SU-DHL-6 (cell line): ENCODE results near the gene GPRC5C.

Experiments used
- H2AFZ ChIP-seq: fragments of 200-600 bp; sonication (generic); 2 replicates; pipeline ENCODE4 v1.6.1; 2014; ENCODE audit warnings: low read depth, mild to moderate bottlenecking, moderate library complexity, mixed read lengths, antibody characterized with exemption, low read length; ENCODE audit not compliant: severe bottlenecking
- H3F3A ChIP-seq: fragments of 200-600 bp; shearing (Covaris generic); 2 replicates; pipeline ENCODE4 v1.6.0; 2016; ENCODE audit warnings: antibody characterized with exemption, mild to moderate bottlenecking; ENCODE audit not compliant: insufficient read depth
- H3K27ac ChIP-seq: fragments of 200-600 bp; sonication (generic); 2 replicates; pipeline ENCODE4 v1.5.1; 2016; ENCODE audit warnings: low read depth, mild to moderate bottlenecking, low read length, moderate library complexity, mixed read lengths
- H3K27me3 ChIP-seq: fragments of 200-600 bp; sonication (generic), shearing (Covaris generic); 2 replicates; pipeline ENCODE4 v1.6.0; 2014; ENCODE audit warnings: mild to moderate bottlenecking, low read length
- H3K36me3 ChIP-seq: fragments of 200-600 bp; sonication (generic); 2 replicates; pipeline ENCODE4 v1.6.1; 2014; ENCODE audit warnings: mild to moderate bottlenecking, low read length, mixed read lengths
- H3K4me2 ChIP-seq: fragments of 300-600, 200-600 bp; shearing (Covaris generic), sonication (generic); 2 replicates; pipeline ENCODE4 v1.6.0; 2014; ENCODE audit warnings: low read length, low read depth, mild to moderate bottlenecking; ENCODE audit not compliant: poor library complexity, severe bottlenecking
- H3K4me3 ChIP-seq: fragments of 200-600 bp; sonication (generic); 2 replicates; pipeline ENCODE4 v1.5.1; 2014; ENCODE audit warnings: antibody characterized with exemption, low read length, mild to moderate bottlenecking, mixed read lengths; ENCODE audit not compliant: insufficient read depth, poor library complexity, severe bottlenecking
- H3K79me2 ChIP-seq: fragments of 200-600 bp; sonication (generic); 2 replicates; pipeline ENCODE4 v1.6.1; 2014; ENCODE audit warnings: mild to moderate bottlenecking, low read length, moderate library complexity; ENCODE audit not compliant: insufficient read depth
- H3K9ac ChIP-seq: fragments of 200-600 bp; sonication (generic); 2 replicates; pipeline ENCODE4 v1.7.0; 2014; ENCODE audit warnings: mild to moderate bottlenecking, low read length
- H3K9me2 ChIP-seq: fragments of 200-600 bp; sonication (generic); replicated peaks from 2 replicates; pipeline ENCODE4 v1.6.1; 2014; ENCODE audit warnings: low read length; ENCODE audit not compliant: insufficient read depth
- H3K9me3 ChIP-seq: fragments of 200-600 bp; sonication (generic); 2 replicates; pipeline ENCODE4 v1.6.1; 2014; ENCODE audit warnings: low read length, mixed read lengths; ENCODE audit not compliant: insufficient read depth
- H4K20me1 ChIP-seq: fragments of 200-600 bp; sonication (generic); 2 replicates; pipeline ENCODE4 v1.6.1; 2014; ENCODE audit warnings: low read depth, mild to moderate bottlenecking, antibody characterized with exemption, low read length, moderate library complexity, mixed read lengths
- CTCF ChIP-seq: fragments of 200-600 bp; sonication (generic); IDR thresholded peaks from one replicate; pipeline ENCODE4 v1.5.1; 2017; ENCODE audit warnings: antibody characterized with exemption, mild to moderate bottlenecking, low read length, moderate library complexity; ENCODE audit not compliant: insufficient read depth, poor library complexity, severe bottlenecking
- EZH2phosphoT487 ChIP-seq: fragments of 200-600 bp; sonication (generic), shearing (Covaris generic); conservative IDR thresholded peaks from 2 replicates; pipeline ENCODE4 v1.6.1; 2018; ENCODE audit warnings: mild to moderate bottlenecking, antibody characterized with exemption, low read length, moderate library complexity, mixed read lengths

GPRC5C gene

DNA sequence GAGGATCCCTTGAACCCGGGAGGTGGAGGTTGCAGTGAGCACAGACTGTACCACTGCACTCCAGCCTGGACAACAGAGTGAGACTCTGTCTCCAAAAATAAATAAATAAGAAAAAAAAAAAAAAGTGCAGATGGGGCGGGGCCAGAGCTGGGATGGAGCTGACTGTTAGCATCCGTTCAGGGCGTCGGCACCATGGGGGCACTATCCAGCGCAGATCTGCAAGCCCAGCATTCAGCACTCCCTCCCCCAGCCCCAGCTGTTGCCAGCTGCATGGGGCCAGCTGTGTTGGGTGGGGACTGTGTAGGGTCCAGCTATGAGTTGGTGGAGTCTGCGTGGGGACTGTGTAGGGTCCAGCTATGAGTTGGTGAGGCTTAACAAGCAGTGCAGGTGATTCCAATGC is 13.3 kb downstream of the GPRC5C start:
- no peaks in the 10 kb centered on the region for H4K20me1 ChIP-seq
- no peaks in the 10 kb centered on the region for H3K79me2 ChIP-seq
- H3K27me3 ChIP-seq = no peaks in the 10 kb centered on the region
- H3K36me3 ChIP-seq = no peaks in the 10 kb centered on the region
- no peaks in the 10 kb centered on the region for H3F3A ChIP-seq
- H3K4me2 ChIP-seq = no peak overlapping the region
- TF ChIP-seq CTCF = no peak
- TF ChIP-seq EZH2phosphoT487 = no peak
- H3K9ac ChIP-seq = no peak overlapping the region
- H3K9me2 ChIP-seq = no peaks in the 10 kb centered on the region
- H2AFZ ChIP-seq = no peak overlapping the region
- H3K27ac ChIP-seq = no peak overlapping the region
- no peak overlapping the region for H3K4me3 ChIP-seq
- no peaks in the 10 kb centered on the region for H3K9me3 ChIP-seq

GRCh38 chr17:74446551-74447500 is 14.9 kb downstream of the GPRC5C start:
- no peak overlapping the region for H2AFZ ChIP-seq
- no peaks in the 10 kb centered on the region for H3F3A ChIP-seq
- no peak for TF ChIP-seq EZH2phosphoT487
- TF ChIP-seq CTCF = no peak
- H4K20me1 ChIP-seq = no peaks in the 10 kb centered on the region
- no peaks in the 10 kb centered on the region for H3K9me3 ChIP-seq
- no peak overlapping the region for H3K4me3 ChIP-seq
- H3K9me2 ChIP-seq = no peaks in the 10 kb centered on the region
- H3K27ac ChIP-seq = no peak overlapping the region
- H3K9ac ChIP-seq = no peak overlapping the region
- no peaks in the 10 kb centered on the region for H3K36me3 ChIP-seq
- no peak overlapping the region for H3K4me2 ChIP-seq
- no peaks in the 10 kb centered on the region for H3K79me2 ChIP-seq
- no peaks in the 10 kb centered on the region for H3K27me3 ChIP-seq

DNA sequence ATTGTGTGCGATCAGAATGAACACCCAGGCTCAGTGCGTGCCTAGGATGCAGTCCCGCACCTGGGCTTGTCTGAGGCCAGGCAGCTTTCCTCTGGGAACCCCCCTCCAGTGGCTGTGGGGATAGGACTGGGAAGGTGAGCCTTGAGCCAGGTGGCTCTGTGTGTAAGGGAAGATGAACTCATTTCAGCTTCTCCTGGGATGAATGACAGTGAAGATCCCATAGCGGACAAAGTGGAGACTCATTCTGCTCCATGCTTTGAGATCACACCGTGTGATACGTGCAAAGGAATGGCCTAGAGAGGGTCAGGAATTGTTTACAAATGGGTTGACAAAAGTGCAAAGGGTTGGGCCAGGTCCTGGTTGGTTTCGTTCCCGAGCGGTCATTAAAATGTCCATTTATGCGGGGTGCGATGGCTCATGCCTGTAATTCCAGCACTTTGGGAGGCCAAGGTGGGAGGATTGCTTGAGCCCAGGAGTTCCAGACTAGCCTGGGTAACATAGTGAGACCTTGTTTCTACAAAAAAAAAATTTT is 15.8 kb downstream of the GPRC5C start:
- H3K79me2 ChIP-seq = no peaks in the 10 kb centered on the region
- H3K36me3 ChIP-seq = no peaks in the 10 kb centered on the region
- H3F3A ChIP-seq = no peaks in the 10 kb centered on the region
- H3K27me3 ChIP-seq = no peaks in the 10 kb centered on the region
- no peak overlapping the region for H3K4me3 ChIP-seq
- H3K27ac ChIP-seq = no peak overlapping the region
- no peak for TF ChIP-seq EZH2phosphoT487
- TF ChIP-seq CTCF = no peak
- no peaks in the 10 kb centered on the region for H4K20me1 ChIP-seq
- H2AFZ ChIP-seq = no peak overlapping the region
- no peaks in the 10 kb centered on the region for H3K9me3 ChIP-seq
- H3K9ac ChIP-seq = no peak overlapping the region
- H3K4me2 ChIP-seq = no peak overlapping the region
- H3K9me2 ChIP-seq = no peaks in the 10 kb centered on the region
